Chondrocyte (in vitro differentiated cells): ENCODE results near the gene SLC51A. TPM values are rescaled to one million over a fixed set of nuclear protein-coding genes. Genes with fewer than 3 reads are reported as not detected.

Source experiments
- DNase-seq: peaks from one replicate; pipeline ENCODE4 v3.0.0; 2021; ENCODE audit warnings: mixed read lengths, low spot score
- H3K27ac Mint-ChIP-seq: one replicate; pipeline ENCODE4 v1.8.0; 2021; ENCODE audit warnings: mild to moderate bottlenecking, moderate library complexity, mixed read lengths; ENCODE audit not compliant: unreplicated experiment
- H3K27me3 Mint-ChIP-seq: 2 replicates; pipeline ENCODE4 v1.8.0; 2021; ENCODE audit warnings: low read depth, mixed read lengths
- H3K36me3 Mint-ChIP-seq: 2 replicates; pipeline ENCODE4 v1.8.0; 2021; ENCODE audit warnings: low read depth, mixed read lengths
- H3K4me1 Mint-ChIP-seq: 2 replicates; pipeline ENCODE4 v1.8.0; 2021; ENCODE audit warnings: low read depth, mild to moderate bottlenecking, mixed read lengths
- H3K4me3 Mint-ChIP-seq: one replicate; pipeline ENCODE4 v1.8.0; 2021; ENCODE audit warnings: mild to moderate bottlenecking, moderate library complexity, mixed read lengths; ENCODE audit not compliant: unreplicated experiment
- H3K9me3 Mint-ChIP-seq: 2 replicates; pipeline ENCODE4 v1.8.0; 2021; ENCODE audit warnings: low read depth, mixed read lengths
- total RNA-seq: library from RNA; stranded (reverse); gene quantifications from 3 replicates; pipeline ENCODE4 v1.2.1, GENCODE V29; 2021
- TF ChIP-seq, protein P1 (sequence below): fragments of 200-600 bp; sonication (generic); IDR thresholded peaks from 2 replicates; pipeline ENCODE4 v1.5.0; 2021; ENCODE audit warnings: antibody characterized with exemption, mild to moderate bottlenecking, moderate library complexity

Gene SLC51A
- total RNA-seq, 1 donor from 2014 or later: not detected

DNA sequence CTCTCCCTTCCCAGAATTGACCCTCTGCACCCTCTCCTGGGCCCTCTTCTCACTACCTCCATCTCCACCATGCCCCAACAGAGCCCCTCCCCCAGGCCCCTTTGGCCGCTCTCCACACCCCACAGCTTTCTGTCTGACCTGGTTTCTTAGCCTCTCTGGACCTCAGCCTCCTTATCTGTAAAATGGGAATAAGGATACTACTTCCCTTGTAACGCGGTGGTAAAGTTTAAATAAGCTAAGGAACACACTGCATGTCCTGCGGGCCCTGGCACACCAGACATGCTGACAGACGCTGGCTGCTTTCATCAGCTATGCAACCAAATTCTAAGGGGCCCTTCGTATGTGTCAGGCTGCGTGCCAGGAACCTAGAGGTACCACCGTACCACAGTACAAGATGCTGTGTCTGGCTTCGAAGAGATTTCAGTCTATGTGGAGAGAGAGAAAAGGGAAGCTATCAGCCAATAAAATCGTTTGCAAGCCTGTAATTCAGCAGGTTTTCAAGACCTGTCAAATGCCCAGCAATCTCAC lies 777 bp upstream of the SLC51A start:
- H3K4me3 Mint-ChIP-seq: no peak overlapping the region
- H3K27ac Mint-ChIP-seq: no peak overlapping the region
- no peaks in the 10 kb centered on the region for H3K9me3 Mint-ChIP-seq
- DNase-seq: no peak
- peaks cover 15% of the 10 kb centered on the region for H3K4me1 Mint-ChIP-seq
- TF ChIP-seq, protein P1, sequence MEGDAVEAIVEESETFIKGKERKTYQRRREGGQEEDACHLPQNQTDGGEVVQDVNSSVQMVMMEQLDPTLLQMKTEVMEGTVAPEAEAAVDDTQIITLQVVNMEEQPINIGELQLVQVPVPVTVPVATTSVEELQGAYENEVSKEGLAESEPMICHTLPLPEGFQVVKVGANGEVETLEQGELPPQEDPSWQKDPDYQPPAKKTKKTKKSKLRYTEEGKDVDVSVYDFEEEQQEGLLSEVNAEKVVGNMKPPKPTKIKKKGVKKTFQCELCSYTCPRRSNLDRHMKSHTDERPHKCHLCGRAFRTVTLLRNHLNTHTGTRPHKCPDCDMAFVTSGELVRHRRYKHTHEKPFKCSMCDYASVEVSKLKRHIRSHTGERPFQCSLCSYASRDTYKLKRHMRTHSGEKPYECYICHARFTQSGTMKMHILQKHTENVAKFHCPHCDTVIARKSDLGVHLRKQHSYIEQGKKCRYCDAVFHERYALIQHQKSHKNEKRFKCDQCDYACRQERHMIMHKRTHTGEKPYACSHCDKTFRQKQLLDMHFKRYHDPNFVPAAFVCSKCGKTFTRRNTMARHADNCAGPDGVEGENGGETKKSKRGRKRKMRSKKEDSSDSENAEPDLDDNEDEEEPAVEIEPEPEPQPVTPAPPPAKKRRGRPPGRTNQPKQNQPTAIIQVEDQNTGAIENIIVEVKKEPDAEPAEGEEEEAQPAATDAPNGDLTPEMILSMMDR: no peak
- H3K27me3 Mint-ChIP-seq: no peaks in the 10 kb centered on the region
- no peaks in the 10 kb centered on the region for H3K36me3 Mint-ChIP-seq

DNA sequence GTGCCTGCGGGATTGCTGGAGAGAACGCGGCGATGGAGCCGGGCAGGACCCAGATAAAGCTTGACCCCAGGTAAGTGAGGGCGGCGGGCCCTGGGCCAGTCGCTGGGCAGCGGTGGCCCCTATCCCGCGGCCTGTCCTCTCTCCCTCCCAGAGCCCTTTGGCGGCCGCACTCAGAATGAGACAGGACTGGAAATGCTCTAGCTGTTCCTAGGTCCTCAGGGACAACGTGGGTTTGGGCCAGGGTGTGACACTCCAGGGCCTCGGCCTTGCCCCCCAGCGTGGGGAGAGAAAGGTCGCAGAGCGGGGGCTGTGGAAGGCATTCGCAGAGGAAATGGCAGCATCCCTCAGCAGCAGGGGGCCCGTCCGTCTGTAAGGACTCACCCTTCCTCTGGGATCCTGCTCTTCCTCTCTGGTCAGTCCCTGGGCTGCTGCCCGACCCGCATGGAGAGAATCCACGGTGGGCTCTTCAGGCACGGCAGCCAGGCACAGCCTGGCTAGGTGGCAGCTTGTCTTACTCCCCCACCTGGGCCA lies 412 bp downstream of the SLC51A start:
- H3K4me1 Mint-ChIP-seq: peaks cover 15% of the 10 kb centered on the region
- TF ChIP-seq, protein P1: no peak
- H3K36me3 Mint-ChIP-seq: no peaks in the 10 kb centered on the region
- DNase-seq: peak; percentile 81
- H3K27me3 Mint-ChIP-seq: no peaks in the 10 kb centered on the region
- no peak overlapping the region for H3K27ac Mint-ChIP-seq
- H3K9me3 Mint-ChIP-seq: no peaks in the 10 kb centered on the region
- H3K4me3 Mint-ChIP-seq: no peak overlapping the region

DNA sequence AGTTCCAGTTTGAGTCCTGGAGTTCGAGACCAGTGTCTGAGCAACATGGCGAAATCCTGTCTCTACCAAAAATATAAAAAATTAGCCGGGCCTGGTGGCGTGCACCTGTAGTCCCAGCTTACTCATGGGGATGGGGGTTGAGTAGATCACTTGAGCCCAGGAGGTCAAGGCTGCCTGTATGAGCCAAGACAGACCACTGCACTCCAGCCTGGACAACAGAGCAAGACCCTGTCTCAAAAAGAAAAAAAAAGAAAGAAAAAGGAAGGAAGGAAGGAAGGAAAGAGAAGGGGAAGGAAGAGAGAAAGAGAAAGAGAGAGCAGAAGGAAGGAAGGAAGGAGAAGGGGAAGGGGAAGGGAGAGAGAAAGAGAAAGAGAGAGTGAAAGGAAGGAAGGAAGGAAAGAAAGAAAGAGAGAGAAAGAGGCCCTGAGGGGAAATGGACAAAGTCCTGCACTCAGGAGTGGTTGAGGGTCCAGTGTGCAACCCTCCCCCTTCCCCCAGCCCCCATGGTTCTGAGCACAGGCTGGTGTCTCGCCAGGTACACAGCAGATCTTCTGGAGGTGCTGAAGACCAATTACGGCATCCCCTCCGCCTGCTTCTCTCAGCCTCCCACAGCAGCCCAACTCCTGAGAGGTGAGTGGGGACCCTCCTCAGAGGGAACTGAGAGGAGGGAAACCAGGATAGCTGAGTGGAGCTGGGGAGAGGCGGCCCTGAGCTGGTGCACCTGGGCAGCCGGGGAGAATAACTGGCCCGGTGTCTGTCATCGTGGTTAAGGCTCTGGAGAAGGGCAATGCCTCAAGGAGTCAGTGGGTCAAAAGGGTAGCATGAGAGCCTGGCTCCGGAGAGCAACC lies 1.2 kb downstream of the SLC51A start:
- DNase-seq: no peak
- no peaks in the 10 kb centered on the region for H3K27me3 Mint-ChIP-seq
- no peaks in the 10 kb centered on the region for H3K36me3 Mint-ChIP-seq
- H3K4me3 Mint-ChIP-seq: no peak overlapping the region
- H3K4me1 Mint-ChIP-seq: peaks cover 15% of the 10 kb centered on the region
- TF ChIP-seq, protein P1: no peak
- H3K27ac Mint-ChIP-seq: peak overlapping the region; percentile 5
- H3K9me3 Mint-ChIP-seq: no peaks in the 10 kb centered on the region

DNA sequence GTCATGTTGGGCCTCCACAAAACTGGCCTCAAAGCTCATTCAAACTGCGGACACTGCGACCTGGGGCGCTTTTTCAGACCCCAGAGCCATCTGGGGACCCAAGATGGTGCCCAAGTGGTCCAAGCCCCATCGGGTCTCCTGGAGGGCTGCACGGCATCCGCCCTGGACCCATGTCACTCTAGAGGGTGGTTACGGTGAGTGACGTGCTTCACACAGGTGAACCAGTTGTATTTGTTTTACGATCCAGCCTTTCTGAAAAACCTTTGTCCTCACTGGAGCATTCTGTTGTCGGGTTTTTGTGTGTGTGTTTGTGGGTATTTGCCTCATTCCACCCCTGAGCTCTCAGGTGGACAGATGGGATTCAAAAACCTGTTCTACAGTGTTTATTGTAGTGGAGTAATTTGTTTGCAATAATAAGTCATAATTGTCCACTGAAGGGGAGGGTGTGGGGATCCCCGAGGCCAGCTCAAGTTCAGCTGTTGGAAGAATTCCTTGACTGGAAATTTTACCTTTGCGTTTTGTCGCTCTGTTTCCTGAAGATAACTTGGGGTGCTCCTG lies 1.9 kb downstream of the SLC51A start:
- Mint-ChIP-seq H3K36me3 (no peaks in the 10 kb centered on the region), H3K27ac (no peak overlapping the region), H3K4me1 (peaks cover 15% of the 10 kb centered on the region), H3K4me3 (no peak overlapping the region), H3K9me3 (no peaks in the 10 kb centered on the region), H3K27me3 (no peaks in the 10 kb centered on the region)
- TF ChIP-seq, protein P1: no peak
- DNase-seq: no peak

DNA sequence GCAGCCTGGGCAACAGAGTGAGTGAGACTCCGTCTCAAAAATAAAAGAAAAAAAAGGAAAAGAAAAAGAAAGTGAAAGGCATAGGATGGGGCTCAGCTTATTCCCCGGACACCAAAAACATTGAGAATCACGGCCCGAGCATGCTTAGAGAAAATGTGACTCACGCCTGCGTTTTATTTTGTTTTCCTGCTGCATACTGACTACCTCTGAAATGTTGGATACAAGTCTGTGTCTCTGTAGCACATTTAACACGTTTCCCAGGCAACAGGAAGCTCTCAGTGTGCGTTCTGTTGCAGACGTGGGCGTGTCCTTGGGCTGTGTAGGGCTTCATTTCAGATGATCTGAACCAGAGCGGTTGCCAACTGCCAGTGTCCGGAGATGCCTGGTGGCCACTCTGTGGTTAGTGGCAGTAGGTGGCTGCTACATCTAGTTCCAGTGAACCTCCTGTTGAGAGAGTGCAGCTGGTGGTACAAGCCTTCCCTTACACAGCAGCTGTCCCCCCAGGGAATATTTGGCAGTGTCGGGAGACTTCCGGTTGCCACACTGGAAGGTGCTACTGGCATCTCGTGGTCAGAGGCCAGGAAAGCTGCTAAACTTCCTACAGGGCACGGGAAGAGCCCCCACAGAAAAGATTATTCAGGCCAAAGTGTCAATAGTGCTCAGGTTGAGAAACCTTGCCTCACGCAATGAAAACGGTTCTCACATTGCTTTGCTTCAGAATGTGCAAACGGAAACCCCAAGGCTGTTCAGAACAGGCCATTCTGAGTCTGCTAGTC lies 3.0 kb downstream of the SLC51A start:
- Mint-ChIP-seq H3K27me3 (no peaks in the 10 kb centered on the region), H3K4me1 (peaks cover 15% of the 10 kb centered on the region), H3K36me3 (no peaks in the 10 kb centered on the region), H3K9me3 (no peaks in the 10 kb centered on the region), H3K27ac (peak overlapping the region; percentile 94), H3K4me3 (peak overlapping the region; percentile 61)
- TF ChIP-seq, protein P1: peak; percentile 50
- DNase-seq: no peak
